Dermis blood vessel endothelial cell (primary cell): Measurements from ENCODE around the gene MPPED2. TPM values are rescaled to one million over a fixed set of nuclear protein-coding genes. Genes with fewer than 3 reads are reported as not detected.

Source experiments
- DNase-seq: peaks from one replicate; pipeline ENCODE4 v3.0.0; 2010
- total RNA-seq: library from RNA; depleted of rRNA; stranded (reverse); fragments of >200 nt; gene quantifications from 2 replicates; pipeline ENCODE4 v1.2.3, GENCODE V29; 2014

MPPED2 gene, protein sequence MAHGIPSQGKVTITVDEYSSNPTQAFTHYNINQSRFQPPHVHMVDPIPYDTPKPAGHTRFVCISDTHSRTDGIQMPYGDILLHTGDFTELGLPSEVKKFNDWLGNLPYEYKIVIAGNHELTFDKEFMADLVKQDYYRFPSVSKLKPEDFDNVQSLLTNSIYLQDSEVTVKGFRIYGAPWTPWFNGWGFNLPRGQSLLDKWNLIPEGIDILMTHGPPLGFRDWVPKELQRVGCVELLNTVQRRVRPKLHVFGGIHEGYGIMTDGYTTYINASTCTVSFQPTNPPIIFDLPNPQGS
- 0.09 and 0.85 TPM in 2 replicates for total RNA-seq

DNA sequence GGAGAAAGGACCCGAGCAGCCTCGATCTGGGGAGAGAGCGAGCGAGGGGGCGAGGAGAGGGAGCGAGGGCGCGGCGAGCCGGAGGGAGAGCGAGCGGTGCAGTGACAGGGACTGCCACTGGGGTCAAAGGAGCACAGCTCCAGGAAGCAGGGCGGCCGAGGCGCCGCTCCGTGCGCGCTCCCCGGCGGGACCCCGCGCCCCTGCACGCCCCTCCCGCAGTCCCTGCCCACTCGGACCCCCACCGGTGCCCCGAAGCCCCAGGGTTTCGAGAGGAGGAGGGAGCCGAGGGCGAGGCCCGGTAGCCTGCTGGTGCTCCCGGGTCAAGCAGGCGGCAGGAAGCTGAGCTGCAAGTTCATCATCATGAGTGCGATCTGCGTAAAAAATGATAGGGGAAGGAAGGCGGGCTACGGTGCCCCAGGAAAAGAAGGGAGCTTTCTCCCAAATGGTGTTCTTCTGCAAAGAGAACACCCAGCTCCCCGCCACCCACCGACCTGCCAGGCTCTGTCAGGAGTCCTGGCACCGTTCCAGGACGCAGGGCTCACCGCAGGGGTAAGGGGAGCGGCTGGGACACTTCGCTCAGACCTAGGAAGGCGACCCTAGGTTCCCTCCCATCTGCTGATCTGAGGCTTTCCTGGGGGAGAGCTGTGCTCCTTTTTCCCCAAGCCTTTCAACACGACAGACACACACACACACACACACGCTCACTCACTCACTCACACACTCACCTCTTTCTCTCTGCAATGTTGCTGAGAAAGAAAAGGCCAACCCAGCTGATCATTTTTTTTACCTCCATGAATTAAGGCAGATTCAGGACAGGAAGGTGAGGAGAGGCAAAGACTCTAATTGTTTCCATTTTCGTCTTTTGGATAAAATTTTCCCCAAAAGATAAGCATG, at the start of gene MPPED2:
Gene MPPED2 (minus strand): TSS at position 103 of the 894 bp plus-strand sequence. CDS start 5,980 bp downstream, outside the sequence.
- no peak for DNase-seq

DNA sequence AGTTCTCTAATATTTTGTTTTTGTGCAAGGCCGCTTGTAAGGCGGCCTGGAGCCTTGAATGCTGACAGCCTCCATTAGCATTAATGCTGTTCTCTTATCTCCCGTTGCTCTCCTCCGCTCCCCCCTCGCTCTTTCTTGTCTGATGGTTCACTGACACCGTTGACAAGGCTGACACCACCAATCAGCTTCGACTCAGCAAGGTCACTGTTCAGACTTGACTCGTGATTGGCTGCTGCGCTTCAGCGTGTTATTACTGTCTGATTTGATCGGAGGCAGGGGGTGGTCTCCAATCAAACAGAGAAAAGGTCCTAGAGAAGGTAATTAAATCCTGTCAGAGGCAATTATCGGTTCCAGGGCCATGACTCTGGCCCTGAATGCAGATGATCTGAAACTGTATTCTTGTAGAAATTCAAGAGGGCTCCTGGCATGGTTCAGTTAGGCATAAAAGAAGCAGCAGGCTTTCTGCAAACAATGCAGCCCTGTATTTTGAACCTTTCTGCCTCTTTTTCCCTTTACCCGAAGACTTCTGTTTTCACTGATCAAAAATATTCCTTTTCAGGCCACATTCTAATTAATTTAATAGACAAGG, 49.3 kb upstream of the MPPED2 start:
- DNase-seq: no peak

DNA sequence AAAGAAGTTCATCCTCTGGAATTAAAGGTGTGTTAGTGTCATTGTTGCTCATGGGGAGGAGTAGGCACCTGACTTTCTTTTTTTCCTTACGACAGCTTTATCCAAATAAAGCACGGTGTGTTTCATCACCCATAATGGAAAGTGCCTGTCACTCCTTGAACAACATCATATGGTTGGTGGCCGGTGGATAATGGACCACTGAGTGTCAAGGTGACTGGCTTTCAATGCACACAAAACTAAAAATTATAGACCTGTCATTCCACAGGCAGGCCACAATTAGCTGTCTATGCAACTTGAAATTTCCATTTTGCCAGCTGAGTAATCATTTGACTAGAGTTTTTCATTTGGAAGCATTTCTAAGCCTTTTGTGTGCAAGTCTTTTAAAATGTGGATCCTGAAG, 45.0 kb upstream of the MPPED2 start:
- no peak for DNase-seq

DNA sequence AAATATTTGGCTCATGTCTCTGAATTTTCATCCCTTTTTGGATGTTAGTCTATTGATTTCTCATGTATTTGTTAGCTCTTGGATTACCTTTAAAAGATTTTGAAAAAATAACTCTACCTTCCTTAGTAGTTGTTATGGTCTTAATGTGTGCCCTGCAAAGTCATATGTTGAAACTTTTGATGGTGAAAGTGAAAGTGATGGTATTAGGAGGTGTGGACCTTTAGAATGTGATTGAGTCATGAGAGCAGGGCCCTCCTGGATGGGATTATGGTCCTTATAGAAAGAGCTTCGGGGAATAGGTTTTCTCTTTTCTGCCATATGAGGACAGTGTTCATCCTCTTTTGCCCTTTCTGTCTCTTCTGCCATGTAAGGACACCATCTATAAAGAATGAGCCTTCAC, 33.6 kb upstream of the MPPED2 start:
- no peak for DNase-seq

DNA sequence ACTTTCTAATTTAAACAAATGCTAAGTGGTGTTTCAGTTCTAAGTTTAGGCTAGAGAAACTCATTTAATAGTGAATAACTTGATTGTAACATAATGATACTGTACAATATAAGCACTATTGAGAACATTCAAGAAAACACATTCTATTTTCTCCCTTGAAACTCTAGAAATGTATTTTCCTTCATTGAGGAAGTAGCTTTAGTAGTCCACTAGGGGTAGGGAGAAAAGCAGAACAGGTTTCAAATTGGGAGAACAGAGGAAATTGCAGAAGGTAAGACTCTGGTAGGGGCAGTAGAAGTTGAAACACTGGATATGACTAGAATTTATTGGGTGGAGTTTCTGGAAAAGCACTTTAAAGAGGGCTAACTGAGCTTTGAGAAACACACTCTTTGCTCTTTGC, 31.6 kb upstream of the MPPED2 start:
- no peak for DNase-seq

DNA sequence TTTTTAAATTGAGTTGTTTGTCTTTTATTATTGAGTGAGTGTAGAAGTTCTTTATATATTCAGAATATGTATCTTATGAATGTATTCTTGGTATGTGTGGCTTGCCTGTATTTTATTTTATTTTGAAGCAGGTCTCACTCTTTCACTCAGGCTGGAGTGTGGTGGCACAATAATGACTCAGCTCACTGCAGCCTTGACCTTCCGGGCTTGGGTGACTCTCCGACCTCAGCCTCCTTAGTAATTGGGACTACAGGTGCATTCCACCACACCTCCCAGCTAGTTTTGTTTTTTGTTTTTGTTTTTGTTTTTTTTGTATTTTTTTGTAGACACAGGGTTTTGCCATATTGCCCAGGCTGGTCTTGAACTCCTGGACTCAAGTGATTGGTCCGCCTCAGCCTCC, 24.5 kb upstream of the MPPED2 start:
- no peak for DNase-seq

DNA sequence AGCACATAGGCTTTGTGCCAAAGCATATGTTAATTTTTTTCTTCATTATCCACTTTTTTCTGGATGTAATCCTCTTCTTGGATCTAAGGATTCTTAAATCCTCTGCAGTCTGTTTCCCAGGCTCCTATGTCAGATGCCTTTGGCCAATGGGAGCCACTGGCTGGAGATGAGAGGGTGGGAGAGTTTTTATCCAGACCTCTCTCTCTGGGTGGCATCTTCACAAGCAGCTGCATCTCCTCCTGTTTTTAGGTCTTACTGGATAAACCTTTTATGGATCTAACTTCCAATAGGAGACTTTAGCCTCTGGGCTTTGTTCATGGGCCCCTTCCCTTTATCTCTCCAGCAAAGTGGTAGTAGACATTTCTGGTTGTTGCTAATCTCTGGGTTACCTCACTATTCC, 22.4 kb upstream of the MPPED2 start:
- DNase-seq: no peak

GRCh38 chr11:30605036-30605605, 19.0 kb upstream of the MPPED2 start:
- no peak for DNase-seq

- DNase-seq: no peak
Observed at GRCh38 chr11:30603357-30603756, 17.2 kb upstream of the MPPED2 start.

DNA sequence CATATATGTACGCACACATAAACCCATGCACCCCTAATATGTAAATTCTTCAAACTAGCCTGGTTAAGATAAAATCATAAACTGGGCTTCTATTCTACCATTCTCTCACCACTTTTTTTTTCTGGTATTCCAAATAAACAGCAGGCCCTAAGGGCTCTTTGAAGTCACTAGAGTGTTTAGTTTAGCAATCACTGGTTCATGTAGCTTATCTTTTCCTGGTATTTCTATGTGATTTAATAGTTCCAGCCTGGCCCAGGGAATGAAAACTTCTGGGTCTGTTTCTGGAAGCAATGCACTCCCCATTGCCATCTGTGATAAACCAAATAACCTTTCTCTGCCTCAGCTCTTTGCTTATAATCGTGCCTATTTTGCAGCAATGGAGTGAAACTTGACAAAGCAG, 10.7 kb upstream of the MPPED2 start:
- no peak for DNase-seq

DNA sequence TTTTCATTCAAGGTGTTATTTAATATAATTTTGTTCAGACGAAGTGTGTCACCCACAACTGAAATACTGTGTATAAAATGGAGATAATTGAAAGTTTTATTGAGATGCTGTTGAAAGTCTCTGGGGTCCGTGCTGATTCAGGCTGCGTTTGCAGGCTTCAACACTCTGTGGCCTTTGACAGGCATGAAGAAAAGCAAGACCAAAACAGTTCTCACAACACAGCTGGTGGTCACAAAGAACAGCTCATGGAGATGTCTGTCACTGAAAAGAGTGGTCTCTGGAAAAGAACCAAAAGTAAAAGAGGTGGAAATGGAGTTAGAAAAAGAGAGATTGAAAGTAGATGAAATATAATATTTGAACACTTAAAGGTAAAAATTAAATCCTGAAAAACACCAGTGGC, 9.8 kb upstream of the MPPED2 start:
- DNase-seq: no peak

DNA sequence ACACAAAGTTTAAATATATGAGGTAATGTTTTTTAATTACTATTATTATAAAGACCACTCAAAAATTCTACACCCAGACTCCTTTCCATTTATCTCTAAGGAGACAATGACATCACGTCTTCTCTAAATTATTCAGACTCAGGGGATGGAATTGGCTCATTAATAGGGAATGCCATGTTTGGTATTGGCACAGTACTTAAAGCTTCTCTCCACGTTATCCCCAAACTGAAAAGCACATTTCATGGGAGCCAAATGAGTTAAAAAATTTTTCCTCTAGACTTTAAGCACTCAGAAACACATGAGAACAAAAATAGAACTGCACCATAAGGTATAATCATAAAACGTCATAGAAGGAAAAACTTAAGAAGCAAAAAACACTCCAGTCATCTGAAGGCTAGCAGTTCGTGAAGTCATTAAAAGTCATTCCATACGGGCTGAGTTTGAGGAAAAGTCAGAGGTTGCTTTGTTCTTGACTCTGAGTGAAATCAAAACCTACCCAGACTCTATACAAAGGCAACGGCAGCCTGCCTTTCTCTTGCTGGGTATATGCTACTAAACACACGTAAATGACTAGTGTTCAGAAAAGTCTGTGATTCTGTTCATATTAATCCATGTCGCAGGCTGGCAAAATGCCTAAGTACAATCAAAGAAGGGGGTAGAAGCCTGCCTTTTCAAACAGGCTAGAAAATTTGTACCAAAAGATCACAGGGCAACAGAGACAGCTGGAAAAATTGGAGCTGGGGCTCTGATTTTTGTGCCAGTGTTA, 8.7 kb upstream of the MPPED2 start:
- no peak for DNase-seq

DNA sequence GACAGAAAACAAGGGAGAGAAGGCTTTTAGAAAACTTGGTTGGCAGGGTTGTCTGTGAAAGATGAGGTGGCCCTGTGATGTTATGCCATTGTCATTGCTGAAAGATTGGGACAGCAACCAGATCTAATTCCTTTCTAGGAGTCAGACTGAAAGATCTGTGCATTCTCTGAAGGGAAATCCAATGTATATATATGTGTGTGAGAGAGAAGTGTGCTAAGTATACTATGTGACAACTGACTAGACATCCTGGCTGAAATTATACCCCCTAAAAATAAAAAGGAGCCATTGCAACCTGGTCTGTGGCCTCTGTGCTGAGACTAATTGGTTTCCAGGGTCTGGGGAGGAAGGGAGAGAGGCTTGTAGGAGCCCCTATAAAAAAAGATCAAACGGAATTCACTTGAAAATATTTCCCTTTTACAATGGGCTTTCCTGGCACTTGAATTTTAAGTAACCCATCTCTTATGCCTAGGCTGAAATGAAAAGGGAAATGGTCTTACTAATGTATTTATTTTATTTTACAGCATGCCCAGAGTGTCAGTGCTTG, 1.2 kb upstream of the MPPED2 start:
- DNase-seq: no peak

- no peak for DNase-seq
Observed at GRCh38 chr11:30585892-30586250, 282 bp downstream of the MPPED2 start.

DNA sequence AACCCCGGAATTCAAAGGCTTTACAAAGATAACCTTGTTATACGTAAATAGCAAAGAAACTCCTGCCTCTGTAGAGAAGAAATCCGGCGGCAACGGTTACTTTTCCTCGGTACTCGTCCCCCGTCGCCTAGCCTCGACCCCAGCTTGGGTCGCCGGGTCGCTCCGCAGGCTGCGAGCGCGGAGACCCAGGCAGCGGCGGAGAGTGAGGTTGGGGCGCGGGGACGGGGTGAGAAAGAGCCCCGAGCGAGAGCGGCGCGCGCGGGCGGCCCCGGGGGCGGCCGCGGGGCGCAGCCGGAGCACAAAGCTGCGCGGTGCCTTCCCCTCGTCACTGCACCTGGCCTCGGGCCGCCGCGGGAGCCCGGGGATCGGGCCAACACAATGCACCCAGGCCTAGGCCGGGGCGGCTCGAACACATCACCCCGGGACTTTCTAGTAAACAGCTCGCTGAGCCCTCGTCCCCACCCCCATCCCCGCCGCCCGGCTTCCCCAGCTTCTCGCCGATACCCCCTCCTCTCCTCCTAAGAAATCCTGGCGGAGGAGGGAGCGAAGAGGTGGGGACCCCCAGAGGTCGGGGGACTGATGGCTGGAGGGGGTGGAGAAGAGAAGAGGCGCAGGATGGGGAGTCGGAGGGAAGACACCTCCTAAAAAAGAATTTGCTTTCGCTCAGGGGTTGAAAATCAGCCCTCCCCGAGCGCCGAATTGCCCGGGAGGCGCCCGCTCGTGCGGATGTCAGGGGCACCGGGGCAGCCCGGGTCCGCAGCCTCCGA, 845 bp downstream of the MPPED2 start:
- no peak for DNase-seq

GRCh38 chr11:30583476-30584280, 2.5 kb downstream of the MPPED2 start:
- DNase-seq: no peak

- DNase-seq: no peak
Observed at GRCh38 chr11:30582726-30583125, 3.4 kb downstream of the MPPED2 start.

- no peak for DNase-seq
Observed at GRCh38 chr11:30581675-30582074, 4.5 kb downstream of the MPPED2 start.

- DNase-seq: no peak
Observed at GRCh38 chr11:30580573-30580972, 5.6 kb downstream of the MPPED2 start.

- DNase-seq: no peak
Observed at GRCh38 chr11:30579415-30580175, 6.6 kb downstream of the MPPED2 start.
